GM23338 (cell line): ENCODE results near the gene TMEM270.

Source experiments
- CREB1 ChIP-seq: fragments of 250-450 bp; sonication (Bioruptor Pico); IDR thresholded peaks from 2 replicates; pipeline ENCODE4 v1.5.0; 2020; ENCODE audit warnings: low read depth, mild to moderate bottlenecking, moderate library complexity
- EZH2 ChIP-seq: fragments of 200-600 bp; sonication (generic); IDR thresholded peaks from one replicate; pipeline ENCODE4 v1.8.0; 2017; ENCODE audit warnings: antibody characterized with exemption, mild to moderate bottlenecking, low read depth; ENCODE audit not compliant: unreplicated experiment
- POLR2AphosphoS5 ChIP-seq: IDR thresholded peaks from 2 replicates; pipeline ENCODE4 v1.6.1; 2016; ENCODE audit warnings: antibody characterized with exemption, low read depth
- TF ChIP-seq, protein P1 (sequence below), 2 experiments: fragments of 200-600 bp in 1 of 2; sonication (generic) in 1 of 2; conservative IDR thresholded peaks; 2 replicates each; pipeline versions ENCODE4 v1.5.1 to v1.6.1; 2016 to 2017; ENCODE audit warnings: antibody characterized with exemption in 2 of 2, low read depth in 2 of 2, mild to moderate bottlenecking in 2 of 2, moderate library complexity in 1 of 2
- TF ChIP-seq, protein P2 (sequence below): IDR thresholded peaks from one replicate; pipeline ENCODE4 v1.6.1; 2018; ENCODE audit warnings: antibody characterized with exemption; ENCODE audit not compliant: unreplicated experiment

DNA sequence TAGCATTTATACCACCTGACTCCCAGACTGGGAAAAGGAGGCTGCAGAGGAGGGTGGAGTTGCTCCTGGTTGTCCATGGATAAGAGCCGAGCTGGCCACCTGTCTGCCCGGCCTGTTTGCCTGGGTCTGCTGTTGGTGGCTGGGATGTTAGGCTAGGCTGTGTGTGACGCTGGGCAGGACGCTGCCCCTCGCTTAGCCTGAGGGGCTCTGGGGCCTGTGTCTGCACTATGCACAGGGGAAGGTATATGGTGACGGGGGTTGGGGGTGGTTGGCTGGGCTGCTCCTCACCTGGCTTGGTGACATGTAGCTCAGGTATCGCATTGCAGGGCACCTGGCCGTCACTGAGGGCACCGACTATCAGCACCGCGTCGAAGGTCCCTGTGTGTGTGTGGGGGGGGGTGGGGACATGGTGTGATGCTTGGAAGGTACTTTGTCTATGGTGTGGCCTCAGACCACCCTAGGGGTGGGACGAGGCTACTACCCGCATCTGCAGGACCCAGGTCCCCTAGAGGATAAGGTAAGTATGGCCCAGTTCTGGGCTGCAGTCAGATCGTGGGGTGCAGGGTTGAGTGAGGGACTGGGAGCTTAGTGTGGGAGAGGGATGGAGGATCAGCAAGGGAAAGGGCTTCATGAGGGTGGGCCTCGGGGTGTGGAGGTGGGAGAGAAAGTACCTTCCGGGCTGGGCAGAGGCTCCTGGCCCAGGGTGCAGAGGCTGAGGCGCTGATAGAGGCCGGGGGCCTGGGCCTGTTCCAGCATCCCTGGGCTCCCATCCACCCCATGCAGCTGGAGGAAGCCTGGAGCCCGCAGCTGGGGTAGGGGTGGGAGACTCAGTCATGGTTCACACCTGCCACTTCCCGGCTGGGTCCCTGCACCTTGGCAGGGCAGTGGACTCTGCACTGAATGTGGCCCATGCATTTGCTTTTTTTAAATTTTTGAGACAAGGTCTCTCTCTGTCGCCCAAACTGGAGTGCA is 20.9 kb upstream of the TMEM270 start:
- no peak for TF ChIP-seq POLR2AphosphoS5
- TF ChIP-seq, protein P1, sequence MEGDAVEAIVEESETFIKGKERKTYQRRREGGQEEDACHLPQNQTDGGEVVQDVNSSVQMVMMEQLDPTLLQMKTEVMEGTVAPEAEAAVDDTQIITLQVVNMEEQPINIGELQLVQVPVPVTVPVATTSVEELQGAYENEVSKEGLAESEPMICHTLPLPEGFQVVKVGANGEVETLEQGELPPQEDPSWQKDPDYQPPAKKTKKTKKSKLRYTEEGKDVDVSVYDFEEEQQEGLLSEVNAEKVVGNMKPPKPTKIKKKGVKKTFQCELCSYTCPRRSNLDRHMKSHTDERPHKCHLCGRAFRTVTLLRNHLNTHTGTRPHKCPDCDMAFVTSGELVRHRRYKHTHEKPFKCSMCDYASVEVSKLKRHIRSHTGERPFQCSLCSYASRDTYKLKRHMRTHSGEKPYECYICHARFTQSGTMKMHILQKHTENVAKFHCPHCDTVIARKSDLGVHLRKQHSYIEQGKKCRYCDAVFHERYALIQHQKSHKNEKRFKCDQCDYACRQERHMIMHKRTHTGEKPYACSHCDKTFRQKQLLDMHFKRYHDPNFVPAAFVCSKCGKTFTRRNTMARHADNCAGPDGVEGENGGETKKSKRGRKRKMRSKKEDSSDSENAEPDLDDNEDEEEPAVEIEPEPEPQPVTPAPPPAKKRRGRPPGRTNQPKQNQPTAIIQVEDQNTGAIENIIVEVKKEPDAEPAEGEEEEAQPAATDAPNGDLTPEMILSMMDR (conservative IDR thresholded peaks at IDR 0.05; ENCODE audit: low read depth in 2 of 2): peak; percentile 37 to 45
- no peak for TF ChIP-seq CREB1
- TF ChIP-seq, protein P2, sequence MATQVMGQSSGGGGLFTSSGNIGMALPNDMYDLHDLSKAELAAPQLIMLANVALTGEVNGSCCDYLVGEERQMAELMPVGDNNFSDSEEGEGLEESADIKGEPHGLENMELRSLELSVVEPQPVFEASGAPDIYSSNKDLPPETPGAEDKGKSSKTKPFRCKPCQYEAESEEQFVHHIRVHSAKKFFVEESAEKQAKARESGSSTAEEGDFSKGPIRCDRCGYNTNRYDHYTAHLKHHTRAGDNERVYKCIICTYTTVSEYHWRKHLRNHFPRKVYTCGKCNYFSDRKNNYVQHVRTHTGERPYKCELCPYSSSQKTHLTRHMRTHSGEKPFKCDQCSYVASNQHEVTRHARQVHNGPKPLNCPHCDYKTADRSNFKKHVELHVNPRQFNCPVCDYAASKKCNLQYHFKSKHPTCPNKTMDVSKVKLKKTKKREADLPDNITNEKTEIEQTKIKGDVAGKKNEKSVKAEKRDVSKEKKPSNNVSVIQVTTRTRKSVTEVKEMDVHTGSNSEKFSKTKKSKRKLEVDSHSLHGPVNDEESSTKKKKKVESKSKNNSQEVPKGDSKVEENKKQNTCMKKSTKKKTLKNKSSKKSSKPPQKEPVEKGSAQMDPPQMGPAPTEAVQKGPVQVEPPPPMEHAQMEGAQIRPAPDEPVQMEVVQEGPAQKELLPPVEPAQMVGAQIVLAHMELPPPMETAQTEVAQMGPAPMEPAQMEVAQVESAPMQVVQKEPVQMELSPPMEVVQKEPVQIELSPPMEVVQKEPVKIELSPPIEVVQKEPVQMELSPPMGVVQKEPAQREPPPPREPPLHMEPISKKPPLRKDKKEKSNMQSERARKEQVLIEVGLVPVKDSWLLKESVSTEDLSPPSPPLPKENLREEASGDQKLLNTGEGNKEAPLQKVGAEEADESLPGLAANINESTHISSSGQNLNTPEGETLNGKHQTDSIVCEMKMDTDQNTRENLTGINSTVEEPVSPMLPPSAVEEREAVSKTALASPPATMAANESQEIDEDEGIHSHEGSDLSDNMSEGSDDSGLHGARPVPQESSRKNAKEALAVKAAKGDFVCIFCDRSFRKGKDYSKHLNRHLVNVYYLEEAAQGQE: no peak
- no peak for TF ChIP-seq EZH2
